OCI-LY3 (cell line): ENCODE results near the gene SLC39A13.

Experiments used
- H2AFZ ChIP-seq: fragments of 200-600, 300-600 bp; shearing (Covaris generic); 2 replicates; pipeline ENCODE4 v1.6.0; 2014; ENCODE audit warnings: antibody characterized with exemption, low read depth, low read length
- H3K27ac ChIP-seq: fragments of 200-600, 300-600 bp; sonication (generic); 2 replicates; pipeline ENCODE4 v1.5.1; 2014; ENCODE audit warnings: mild to moderate bottlenecking, low read length, moderate library complexity, mixed read lengths
- H3K27me3 ChIP-seq: fragments of 200-600, 300-600 bp; sonication (generic); 2 replicates; pipeline ENCODE4 v1.6.1; 2014; ENCODE audit warnings: low read depth, low read length, mixed read lengths
- H3K36me3 ChIP-seq: fragments of 200-600, 300-600 bp; sonication (generic); replicated peaks from 2 replicates; pipeline ENCODE3; 2014; ENCODE audit warnings: low read depth, low read length, mixed read lengths
- H3K4me1 ChIP-seq: fragments of 300-600, 200-600 bp; sonication (generic); 2 replicates; pipeline ENCODE4 v1.6.1; 2014; ENCODE audit warnings: low read length, mixed read lengths
- H3K4me2 ChIP-seq: fragments of 200-600, 300-600 bp; sonication (generic); 2 replicates; pipeline ENCODE4 v1.6.1; 2014; ENCODE audit warnings: low read length, mixed read lengths
- H3K4me3 ChIP-seq: fragments of 300-600, 200-600 bp; sonication (generic); 2 replicates; pipeline ENCODE4 v1.5.1; 2014; ENCODE audit warnings: antibody characterized with exemption, mild to moderate bottlenecking, low read length, moderate library complexity
- H3K79me2 ChIP-seq: fragments of 300-600, 200-600 bp; shearing (Covaris generic); 2 replicates; pipeline ENCODE4 v1.6.1; 2014; ENCODE audit warnings: mild to moderate bottlenecking, low read length, mixed read lengths
- H3K9ac ChIP-seq: fragments of 300-600, 200-600 bp; shearing (Covaris generic); 2 replicates; pipeline ENCODE4 v1.6.0; 2014; ENCODE audit warnings: mild to moderate bottlenecking, low read length, moderate library complexity
- H3K9me3 ChIP-seq: fragments of 200-600, 300-600 bp; shearing (Covaris generic); 2 replicates; pipeline ENCODE4 v1.6.1; 2014; ENCODE audit warnings: low read length, mixed read lengths; ENCODE audit not compliant: insufficient read depth
- H4K20me1 ChIP-seq: fragments of 200-600, 300-600 bp; sonication (generic); 2 replicates; pipeline ENCODE4 v1.6.1; 2016; ENCODE audit warnings: low read length, mixed read lengths; ENCODE audit not compliant: insufficient read depth
- CTCF ChIP-seq: fragments of 200-600, 300-600 bp; sonication (generic); IDR thresholded peaks from 2 replicates; pipeline ENCODE4 v1.5.1; 2014; ENCODE audit warnings: antibody characterized with exemption, low read length, low read depth
- EZH2phosphoT487 ChIP-seq: fragments of 200-600 bp; shearing (Covaris generic); IDR thresholded peaks from 2 replicates; pipeline ENCODE4 v1.6.1; 2018; ENCODE audit warnings: antibody characterized with exemption, mixed run types, low read depth

Gene SLC39A13

GRCh38 chr11:47415091-47415854, 6.9 kb downstream of the SLC39A13 start:
- Histone ChIP-seq H3K4me1 (no peaks in the 10 kb centered on the region), H3K9me3 (no peaks in the 10 kb centered on the region), H4K20me1 (no peaks in the 10 kb centered on the region), H3K27me3 (no peaks in the 10 kb centered on the region), H3K4me3 (no peak overlapping the region), H2AFZ (no peak overlapping the region), H3K36me3 (peaks cover 31% of the 10 kb centered on the region), H3K4me2 (no peak overlapping the region), H3K79me2 (no peaks in the 10 kb centered on the region), H3K27ac (no peak overlapping the region), H3K9ac (no peak overlapping the region)
- no peak for TF ChIP-seq CTCF
- TF ChIP-seq EZH2phosphoT487 = no peak

- no peaks in the 10 kb centered on the region for H3K4me1 ChIP-seq
- H2AFZ ChIP-seq = no peak overlapping the region
- TF ChIP-seq EZH2phosphoT487 (no peak), CTCF (no peak)
- H3K36me3 ChIP-seq = peaks cover 35% of the 10 kb centered on the region
- no peaks in the 10 kb centered on the region for H3K27me3 ChIP-seq
- no peak overlapping the region for H3K4me3 ChIP-seq
- H4K20me1 ChIP-seq = no peaks in the 10 kb centered on the region
- no peak overlapping the region for H3K9ac ChIP-seq
- H3K27ac ChIP-seq = no peak overlapping the region
- H3K4me2 ChIP-seq = no peak overlapping the region
- H3K9me3 ChIP-seq = no peaks in the 10 kb centered on the region
- H3K79me2 ChIP-seq = no peaks in the 10 kb centered on the region
Measured at GRCh38 chr11:47415949-47416472, 7.6 kb downstream of the SLC39A13 start.

- Histone ChIP-seq H3K4me3 (no peak overlapping the region), H3K9me3 (no peaks in the 10 kb centered on the region), H4K20me1 (no peaks in the 10 kb centered on the region), H3K4me1 (no peaks in the 10 kb centered on the region), H3K4me2 (no peak overlapping the region), H3K27me3 (no peaks in the 10 kb centered on the region), H3K36me3 (peaks cover 45% of the 10 kb centered on the region), H3K9ac (no peak overlapping the region), H2AFZ (no peak overlapping the region), H3K79me2 (no peaks in the 10 kb centered on the region), H3K27ac (no peak overlapping the region)
- no peak for TF ChIP-seq EZH2phosphoT487
- no peak for TF ChIP-seq CTCF
Measured at GRCh38 chr11:47417712-47418111, 9.3 kb downstream of the SLC39A13 start.

GRCh38 chr11:47418454-47419259, 10.3 kb downstream of the SLC39A13 start:
- Histone ChIP-seq H4K20me1 (no peaks in the 10 kb centered on the region), H3K27me3 (no peaks in the 10 kb centered on the region), H3K4me1 (no peaks in the 10 kb centered on the region), H2AFZ (no peak overlapping the region), H3K79me2 (0 out of 2 replicates have a peak, but pooled peaks cover under 1% of the 10 kb centered on the region), H3K9me3 (no peaks in the 10 kb centered on the region), H3K36me3 (peaks cover 52% of the 10 kb centered on the region), H3K4me3 (no peak overlapping the region), H3K27ac (no peak overlapping the region), H3K4me2 (no peak overlapping the region), H3K9ac (no peak overlapping the region)
- TF ChIP-seq CTCF (no peak), EZH2phosphoT487 (no peak)
